DND-41 (cell line): ENCODE data around the gene RBM44.

Experiments
- ATAC-seq: fragments of 200-7000 bp; cut with Tn5 transposase; 3 replicates; pipeline ENCODE4 v1.9.1; 2021; ENCODE audit warnings: low read depth; ENCODE audit not compliant: insufficient read depth
- DNase-seq: peaks from one replicate; pipeline ENCODE4 v3.0.0-alpha.2; 2020
- H2AFZ ChIP-seq: 2 replicates; pipeline ENCODE4 v1.6.0; 2012; ENCODE audit warnings: low read depth, low read length
- H3K27ac ChIP-seq: 2 replicates; pipeline ENCODE4 v1.5.1; 2012; ENCODE audit warnings: low read length, inconsistent platforms
- H3K27me3 ChIP-seq: fragments of 200-600 bp; sonication (generic); 2 replicates; pipeline ENCODE4 v1.6.0; 2012; ENCODE audit warnings: low read length, mild to moderate bottlenecking, inconsistent platforms; ENCODE audit not compliant: insufficient read depth, poor library complexity
- H3K36me3 ChIP-seq: 2 replicates; pipeline ENCODE4 v1.5.1; 2012; ENCODE audit warnings: low read length, inconsistent platforms; ENCODE audit not compliant: insufficient read depth
- H3K4me1 ChIP-seq: 2 replicates; pipeline ENCODE4 v1.5.1; 2012; ENCODE audit warnings: mild to moderate bottlenecking, low read length; ENCODE audit not compliant: insufficient read depth
- H3K4me2 ChIP-seq: 2 replicates; pipeline ENCODE4 v1.6.0; 2012; ENCODE audit warnings: mild to moderate bottlenecking, moderate library complexity, low read length, inconsistent platforms; ENCODE audit not compliant: insufficient read depth
- H3K4me3 ChIP-seq, 2 experiments: fragments of 200-600 bp in 1 of 2; shearing (Covaris generic) in 1 of 2; 2 replicates each; pipeline ENCODE4 v1.5.1; 2012 to 2016; ENCODE audit warnings: inconsistent platforms in 2 of 2, low read length in 2 of 2, mild to moderate bottlenecking in 2 of 2, low read depth in 1 of 2, moderate library complexity in 1 of 2
- H3K79me2 ChIP-seq: 2 replicates; pipeline ENCODE4 v1.6.0; 2012; ENCODE audit warnings: low read length, inconsistent platforms; ENCODE audit not compliant: insufficient read depth
- H3K9ac ChIP-seq: 2 replicates; pipeline ENCODE4 v1.6.0; 2012; ENCODE audit warnings: low read depth, mild to moderate bottlenecking, inconsistent platforms, low read length, moderate library complexity
- H3K9me3 ChIP-seq: 2 replicates; pipeline ENCODE4 v1.5.1; 2012; ENCODE audit warnings: low read length, moderate library complexity, mild to moderate bottlenecking, inconsistent platforms; ENCODE audit not compliant: insufficient read depth, severe bottlenecking
- H4K20me1 ChIP-seq: 2 replicates; pipeline ENCODE4 v1.6.0; 2012; ENCODE audit warnings: low read length; ENCODE audit not compliant: insufficient read depth
- EZH2 ChIP-seq: IDR thresholded peaks from 3 replicates; pipeline ENCODE4 v1.6.1; 2012; ENCODE audit warnings: borderline replicate concordance, low read depth, mild to moderate bottlenecking, moderate library complexity, low read length, inconsistent platforms; ENCODE audit not compliant: severe bottlenecking
- TF ChIP-seq, protein P1 (sequence below): IDR thresholded peaks from 2 replicates; pipeline ENCODE4 v1.5.1; 2012; ENCODE audit warnings: borderline replicate concordance, low read length, moderate library complexity, mild to moderate bottlenecking; ENCODE audit not compliant: poor library complexity, severe bottlenecking; ENCODE audit errors: extremely low read depth

RBM44 gene

DNA sequence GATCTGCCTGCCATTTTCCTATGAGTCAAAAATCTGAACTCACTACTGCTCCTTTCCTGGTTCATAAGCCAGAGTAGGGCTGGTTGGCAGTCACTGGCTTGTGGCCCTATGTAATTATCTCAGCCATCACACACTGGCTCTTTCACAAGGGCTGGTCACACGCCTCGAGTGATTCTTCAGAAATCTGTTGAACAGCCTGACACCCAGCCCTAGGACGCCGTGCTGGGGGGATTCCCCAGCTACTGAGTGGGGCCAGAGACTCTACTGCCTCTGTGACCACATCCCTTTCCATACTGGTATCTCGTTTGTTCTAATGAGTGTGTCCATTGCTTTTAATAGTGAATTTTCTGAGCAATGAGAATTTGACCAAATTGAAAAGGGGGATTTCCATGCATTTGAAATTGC is 45.8 kb upstream of the RBM44 start:
- no peak overlapping the region for H3K9ac ChIP-seq
- no peaks in the 10 kb centered on the region for H3K4me1 ChIP-seq
- H3K27ac ChIP-seq: no peak overlapping the region
- no peaks in the 10 kb centered on the region for H3K9me3 ChIP-seq
- H3K27me3 ChIP-seq: no peaks in the 10 kb centered on the region
- no peaks in the 10 kb centered on the region for H3K79me2 ChIP-seq
- H4K20me1 ChIP-seq: peaks cover 4% of the 10 kb centered on the region; the same call in 1 of the 2 replicates
- no peak for DNase-seq
- no peak overlapping the region for H3K4me3 ChIP-seq
- no peak for ATAC-seq
- TF ChIP-seq, protein P1, sequence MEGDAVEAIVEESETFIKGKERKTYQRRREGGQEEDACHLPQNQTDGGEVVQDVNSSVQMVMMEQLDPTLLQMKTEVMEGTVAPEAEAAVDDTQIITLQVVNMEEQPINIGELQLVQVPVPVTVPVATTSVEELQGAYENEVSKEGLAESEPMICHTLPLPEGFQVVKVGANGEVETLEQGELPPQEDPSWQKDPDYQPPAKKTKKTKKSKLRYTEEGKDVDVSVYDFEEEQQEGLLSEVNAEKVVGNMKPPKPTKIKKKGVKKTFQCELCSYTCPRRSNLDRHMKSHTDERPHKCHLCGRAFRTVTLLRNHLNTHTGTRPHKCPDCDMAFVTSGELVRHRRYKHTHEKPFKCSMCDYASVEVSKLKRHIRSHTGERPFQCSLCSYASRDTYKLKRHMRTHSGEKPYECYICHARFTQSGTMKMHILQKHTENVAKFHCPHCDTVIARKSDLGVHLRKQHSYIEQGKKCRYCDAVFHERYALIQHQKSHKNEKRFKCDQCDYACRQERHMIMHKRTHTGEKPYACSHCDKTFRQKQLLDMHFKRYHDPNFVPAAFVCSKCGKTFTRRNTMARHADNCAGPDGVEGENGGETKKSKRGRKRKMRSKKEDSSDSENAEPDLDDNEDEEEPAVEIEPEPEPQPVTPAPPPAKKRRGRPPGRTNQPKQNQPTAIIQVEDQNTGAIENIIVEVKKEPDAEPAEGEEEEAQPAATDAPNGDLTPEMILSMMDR: no peak
- TF ChIP-seq EZH2: no peak
- no peak overlapping the region for H2AFZ ChIP-seq
- no peak overlapping the region for H3K4me2 ChIP-seq
- peaks cover 80% of the 10 kb centered on the region for H3K36me3 ChIP-seq

DNA sequence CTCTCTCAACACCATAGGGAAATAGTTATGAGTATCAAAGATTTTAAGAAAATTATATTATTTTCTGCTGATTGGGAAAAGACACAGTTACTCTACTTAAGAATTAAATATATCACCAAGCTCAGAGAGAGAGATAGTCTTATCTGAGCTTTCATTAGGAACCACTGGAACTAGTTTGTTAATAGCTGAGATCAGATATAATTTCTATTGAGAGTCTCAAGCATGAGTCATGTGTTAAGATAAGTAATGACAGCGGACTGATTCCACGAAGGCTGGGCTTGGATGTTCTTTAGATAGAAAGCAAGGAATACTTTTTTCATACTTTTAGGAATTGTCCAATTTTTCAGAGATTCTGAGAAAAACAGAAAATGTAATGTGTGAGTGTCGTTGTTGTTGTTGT is 44.4 kb upstream of the RBM44 start:
- Histone ChIP-seq H3K4me2 (no peak overlapping the region), H3K9me3 (no peaks in the 10 kb centered on the region), H3K36me3 (peaks cover 84% of the 10 kb centered on the region), H4K20me1 (0 out of 2 replicates have a peak, but pooled peaks cover 4% of the 10 kb centered on the region), H3K27me3 (no peaks in the 10 kb centered on the region), H3K9ac (no peak overlapping the region), H3K4me1 (no peaks in the 10 kb centered on the region), H3K79me2 (no peaks in the 10 kb centered on the region), H3K4me3 (no peak overlapping the region), H2AFZ (no peak overlapping the region), H3K27ac (no peak overlapping the region)
- no peak for ATAC-seq
- TF ChIP-seq, protein P1: no peak
- no peak for TF ChIP-seq EZH2
- DNase-seq: no peak

DNA sequence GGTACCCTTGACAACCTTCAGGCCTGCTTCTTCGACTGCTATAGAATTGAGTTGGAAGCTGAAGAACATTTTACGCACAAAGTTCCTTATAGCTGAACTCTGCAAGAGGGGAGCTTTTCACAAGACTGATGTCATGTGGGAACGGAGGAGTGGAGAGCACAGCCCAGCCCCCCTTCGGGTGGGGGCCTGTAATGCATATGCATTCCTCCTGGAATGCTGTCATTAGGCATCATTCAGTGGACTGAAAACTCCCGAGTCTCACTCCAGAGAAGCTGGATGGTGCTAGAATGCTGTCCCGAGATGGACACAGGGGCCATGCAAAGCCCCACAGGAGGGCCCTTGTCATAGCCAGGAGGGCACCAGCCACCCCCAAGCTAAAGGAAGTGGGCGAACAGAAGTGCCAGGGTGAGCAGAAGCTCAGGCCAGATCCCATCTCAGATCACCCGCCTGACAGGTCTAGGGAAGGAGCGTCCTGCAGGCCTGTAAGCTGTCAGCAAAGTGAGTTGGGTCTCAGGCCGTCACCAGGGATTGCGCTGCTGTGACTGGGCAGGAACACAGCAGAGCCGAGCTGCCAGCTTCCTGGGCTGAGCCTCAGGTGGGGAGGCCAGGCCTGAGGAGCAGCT is 43.8 kb upstream of the RBM44 start:
- Histone ChIP-seq H3K4me3 (no peak overlapping the region), H3K27me3 (no peaks in the 10 kb centered on the region), H3K4me2 (no peak overlapping the region), H2AFZ (no peak overlapping the region), H3K79me2 (no peaks in the 10 kb centered on the region), H3K9ac (no peak overlapping the region), H3K36me3 (peaks cover 84% of the 10 kb centered on the region), H3K27ac (no peak overlapping the region), H3K4me1 (no peaks in the 10 kb centered on the region), H4K20me1 (0 out of 2 replicates have a peak, but pooled peaks cover 4% of the 10 kb centered on the region), H3K9me3 (no peaks in the 10 kb centered on the region)
- TF ChIP-seq EZH2: no peak
- TF ChIP-seq, protein P1: no peak
- ATAC-seq: no peak
- DNase-seq: no peak
